Activated naive CD8-positive, alpha-beta T cell treated with anti-CD3 and anti-CD28 coated beads, Interleukin-2, amount 50 U/mL, for 24 hours (primary cell): ENCODE data around the gene MXRA7.
"Not testable (repeated sequence)": the region's sequence is repeated elsewhere in the genome, so short reads cannot be mapped to it uniquely, and the experiment has no call there.

Experiments
- ATAC-seq: fragments of 150-1000 bp; cut with Tn5 transposase; one replicate; pipeline ENCODE4 v1.10.0; 2021
- DNase-seq: peaks from one replicate; pipeline ENCODE4 v3.0.0; 2021
- H3K27ac Mint-ChIP-seq: one replicate; pipeline ENCODE4 v1.8.0; 2021; ENCODE audit warnings: mild to moderate bottlenecking, mixed read lengths
- H3K27me3 Mint-ChIP-seq: one replicate; pipeline ENCODE4 v1.8.0; 2021; ENCODE audit warnings: mixed read lengths
- H3K36me3 Mint-ChIP-seq: one replicate; pipeline ENCODE4 v1.8.0; 2021; ENCODE audit warnings: low read depth, mixed read lengths
- H3K4me1 Mint-ChIP-seq: one replicate; pipeline ENCODE4 v1.8.0; 2021; ENCODE audit warnings: mixed read lengths
- H3K4me3 Mint-ChIP-seq: one replicate; pipeline ENCODE4 v1.8.0; 2021; ENCODE audit warnings: mild to moderate bottlenecking, moderate library complexity, mixed read lengths
- H3K9me3 Mint-ChIP-seq: one replicate; pipeline ENCODE4 v1.8.0; 2021; ENCODE audit warnings: mixed read lengths

Gene MXRA7

GRCh38 chr17:76739568-76740115 lies 28.9 kb upstream of the MXRA7 start:
- Mint-ChIP-seq H3K36me3 (peaks cover 34% of the 10 kb centered on the region), H3K4me1 (peaks cover 35% of the 10 kb centered on the region)
- H3K27ac Mint-ChIP-seq = not testable (repeated sequence)

GRCh38 chr17:76738468-76738850 lies 27.7 kb upstream of the MXRA7 start:
- no peak for ATAC-seq
- Mint-ChIP-seq H3K27me3 (no peaks in the 10 kb centered on the region), H3K4me1 (peaks cover 45% of the 10 kb centered on the region), H3K9me3 (no peaks in the 10 kb centered on the region), H3K4me3 (peak overlapping the region; percentile 98), H3K36me3 (peaks cover 40% of the 10 kb centered on the region), H3K27ac (peak overlapping the region; percentile 99)
- no peak for DNase-seq

More at GRCh38 chr17:76739568-76740115, 28.9 kb upstream of the MXRA7 start:
- ATAC-seq, H3K27me3 Mint-ChIP-seq, DNase-seq, H3K9me3 Mint-ChIP-seq, H3K4me3 Mint-ChIP-seq: not testable (repeated sequence)

- Mint-ChIP-seq H3K27me3 (no peaks in the 10 kb centered on the region), H3K9me3 (no peaks in the 10 kb centered on the region), H3K4me1 (peaks cover 49% of the 10 kb centered on the region), H3K36me3 (peaks cover 46% of the 10 kb centered on the region), H3K4me3 (peak within 1 kb of the TSS; percentile 98), H3K27ac (peak within 1 kb of the TSS; percentile 99)
- ATAC-seq (peak; percentile 68), DNase-seq (peak; percentile 93)
Measured at GRCh38 chr17:76737676-76738467, 27.1 kb upstream of the MXRA7 start, which contains the start of gene MFSD11. Gene MFSD11 (plus strand): TSS chr17:76738119. CDS start chr17:76738353, 234 bp downstream.

- Mint-ChIP-seq H3K4me3 (peak within 1 kb of the TSS; percentile 98), H3K36me3 (peaks cover 48% of the 10 kb centered on the region), H3K9me3 (no peaks in the 10 kb centered on the region), H3K4me1 (peaks cover 52% of the 10 kb centered on the region), H3K27ac (peak within 1 kb of the TSS; percentile 99), H3K27me3 (no peaks in the 10 kb centered on the region)
- ATAC-seq (peak; percentile 69), DNase-seq (peak; percentile 98)
Measured at GRCh38 chr17:76737082-76737675, 26.4 kb upstream of the MXRA7 start, which contains the start of gene SRSF2. Gene SRSF2 (minus strand): TSS chr17:76737331. CDS start chr17:76737160, 171 bp downstream.

- Mint-ChIP-seq H3K9me3 (no peaks in the 10 kb centered on the region), H3K27ac (peak overlapping the region; percentile 99), H3K4me1 (peaks cover 58% of the 10 kb centered on the region), H3K27me3 (no peaks in the 10 kb centered on the region), H3K4me3 (peak overlapping the region; percentile 98), H3K36me3 (peaks cover 48% of the 10 kb centered on the region)
- peak; percentile 3 for ATAC-seq
- DNase-seq = peak; percentile 67
Measured at GRCh38 chr17:76736349-76737081, 25.8 kb upstream of the MXRA7 start.

GRCh38 chr17:76735586-76736348 lies 25.0 kb upstream of the MXRA7 start:
- H3K27ac Mint-ChIP-seq = peak overlapping the region; percentile 98
- no peaks in the 10 kb centered on the region for H3K9me3 Mint-ChIP-seq
- DNase-seq = no peak
- peak overlapping the region; percentile 98 for H3K4me3 Mint-ChIP-seq
- no peaks in the 10 kb centered on the region for H3K27me3 Mint-ChIP-seq
- ATAC-seq = no peak
- H3K4me1 Mint-ChIP-seq = peaks cover 60% of the 10 kb centered on the region
- peaks cover 52% of the 10 kb centered on the region for H3K36me3 Mint-ChIP-seq

GRCh38 chr17:76735006-76735405 lies 24.2 kb upstream of the MXRA7 start:
- DNase-seq (no peak), ATAC-seq (no peak)
- peaks cover 58% of the 10 kb centered on the region for H3K36me3 Mint-ChIP-seq
- H3K27ac Mint-ChIP-seq = peak overlapping the region; percentile 98
- H3K27me3 Mint-ChIP-seq = no peaks in the 10 kb centered on the region
- H3K4me3 Mint-ChIP-seq = peak overlapping the region; percentile 98
- H3K9me3 Mint-ChIP-seq = no peaks in the 10 kb centered on the region
- peaks cover 59% of the 10 kb centered on the region for H3K4me1 Mint-ChIP-seq

GRCh38 chr17:76734080-76734840 lies 23.5 kb upstream of the MXRA7 start:
- H3K27me3 Mint-ChIP-seq = no peaks in the 10 kb centered on the region
- H3K9me3 Mint-ChIP-seq = no peaks in the 10 kb centered on the region
- no peak for DNase-seq
- H3K27ac Mint-ChIP-seq = peak overlapping the region; percentile 98
- peaks cover 63% of the 10 kb centered on the region for H3K36me3 Mint-ChIP-seq
- peak overlapping the region; percentile 98 for H3K4me3 Mint-ChIP-seq
- peaks cover 60% of the 10 kb centered on the region for H3K4me1 Mint-ChIP-seq
- no peak for ATAC-seq

- DNase-seq = no peak
- ATAC-seq = no peak
- H3K4me3 Mint-ChIP-seq = peak overlapping the region; percentile 98
- H3K9me3 Mint-ChIP-seq = no peaks in the 10 kb centered on the region
- H3K27me3 Mint-ChIP-seq = no peaks in the 10 kb centered on the region
- H3K27ac Mint-ChIP-seq = peak overlapping the region; percentile 98
- H3K4me1 Mint-ChIP-seq = peaks cover 59% of the 10 kb centered on the region
- H3K36me3 Mint-ChIP-seq = peaks cover 63% of the 10 kb centered on the region
Measured at GRCh38 chr17:76733618-76733957, 22.8 kb upstream of the MXRA7 start.

GRCh38 chr17:76732734-76733617 lies 22.2 kb upstream of the MXRA7 start:
- H3K27ac Mint-ChIP-seq = peak overlapping the region; percentile 98
- peaks cover 59% of the 10 kb centered on the region for H3K4me1 Mint-ChIP-seq
- H3K9me3 Mint-ChIP-seq = no peaks in the 10 kb centered on the region
- peaks cover 63% of the 10 kb centered on the region for H3K36me3 Mint-ChIP-seq
- DNase-seq (no peak), ATAC-seq (no peak)
- H3K4me3 Mint-ChIP-seq = peak overlapping the region; percentile 98
- H3K27me3 Mint-ChIP-seq = no peaks in the 10 kb centered on the region

GRCh38 chr17:76731800-76732733 lies 21.3 kb upstream of the MXRA7 start:
- peak overlapping the region; percentile 98 for H3K27ac Mint-ChIP-seq
- H3K4me1 Mint-ChIP-seq = peaks cover 65% of the 10 kb centered on the region
- not testable (repeated sequence) for H3K9me3 Mint-ChIP-seq, DNase-seq, ATAC-seq, H3K27me3 Mint-ChIP-seq
- peak overlapping the region; percentile 98 for H3K4me3 Mint-ChIP-seq
- H3K36me3 Mint-ChIP-seq = peaks cover 70% of the 10 kb centered on the region
